IMR-90 (cell line): ENCODE data around the gene SLCO1B1.
"Not testable (repeated sequence)": the region's sequence is repeated elsewhere in the genome, so short reads cannot be mapped to it uniquely, and the experiment has no call there.

Experiments used
- CTCF ChIP-seq: conservative IDR thresholded peaks from 2 replicates; pipeline ENCODE4 v1.5.1; 2012; ENCODE audit warnings: mild to moderate bottlenecking, low read depth, low read length, improper control_type of control experiment
- POLR2A ChIP-seq: IDR thresholded peaks from 2 replicates; pipeline ENCODE4 v1.6.1; 2012; ENCODE audit warnings: mild to moderate bottlenecking, low read depth, low read length
- RAD21 ChIP-seq: IDR thresholded peaks from 2 replicates; pipeline ENCODE4 v1.6.1; 2012; ENCODE audit warnings: low read length, improper control_type of control experiment

GRCh38 chr12:21137318-21137999 is 6.5 kb downstream of the SLCO1B1 start:
- not testable (repeated sequence) for TF ChIP-seq POLR2A, CTCF, RAD21
